HG02763 (cell line): ENCODE measurements around the gene DLG2.

Experiments used
- ATAC-seq: cut with Tn5 transposase; IDR thresholded peaks from one replicate; pipeline ENCODE4 v1.9.1; 2021; ENCODE audit warnings: mild to moderate bottlenecking, moderate library complexity; ENCODE audit not compliant: unreplicated experiment

DLG2 gene

DNA sequence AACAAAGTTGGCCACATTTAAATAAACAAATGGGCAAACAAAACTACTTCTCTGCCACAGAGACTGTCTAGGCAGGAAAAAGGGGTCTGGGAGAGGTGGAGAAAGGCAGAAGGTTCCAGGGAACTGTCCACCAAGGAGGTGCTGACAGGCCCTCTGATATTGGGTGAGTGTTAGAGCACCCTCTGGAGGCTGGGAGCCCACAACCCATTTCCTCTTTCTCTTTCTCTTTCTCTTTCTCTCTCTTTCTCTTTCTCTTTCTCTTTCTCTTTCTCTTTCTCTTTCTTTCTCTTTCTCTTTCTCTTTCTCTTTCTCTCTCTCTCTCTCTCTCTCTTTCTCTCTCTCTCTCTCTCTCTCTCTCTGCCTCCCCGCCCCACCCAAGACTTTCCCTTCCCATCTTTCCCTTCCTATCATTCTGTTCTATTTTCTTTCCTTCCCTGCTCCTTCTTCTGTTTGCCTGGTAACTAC, 912.8 kb downstream of the DLG2 start:
- peak; percentile 78 for ATAC-seq

DNA sequence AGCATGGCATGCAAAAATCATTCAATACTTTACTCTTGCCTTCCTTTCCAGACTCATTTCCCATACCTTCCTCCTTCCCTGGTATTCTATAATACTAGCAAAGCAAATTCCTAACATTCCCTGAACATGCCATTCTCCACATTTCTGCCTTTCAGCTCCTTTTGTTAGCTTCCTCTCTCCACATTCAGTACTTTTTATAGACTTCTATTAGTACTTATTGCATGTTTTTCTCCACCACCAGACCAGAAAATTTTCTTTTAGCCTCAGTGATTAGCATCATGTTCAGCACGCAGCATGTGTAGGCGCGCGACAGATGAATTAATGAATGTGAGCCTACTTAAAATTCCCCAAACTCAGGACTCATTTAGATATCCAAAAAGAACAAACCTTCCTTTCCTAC, 935.3 kb downstream of the DLG2 start:
- no peak for ATAC-seq

- ATAC-seq, result no peak
Observed at GRCh38 chr11:84687433-84687832, 939.7 kb downstream of the DLG2 start.

GRCh38 chr11:84686716-84687115, 940.4 kb downstream of the DLG2 start:
- no peak for ATAC-seq

GRCh38 chr11:84685976-84686375, 941.2 kb downstream of the DLG2 start:
- no peak for ATAC-seq

DNA sequence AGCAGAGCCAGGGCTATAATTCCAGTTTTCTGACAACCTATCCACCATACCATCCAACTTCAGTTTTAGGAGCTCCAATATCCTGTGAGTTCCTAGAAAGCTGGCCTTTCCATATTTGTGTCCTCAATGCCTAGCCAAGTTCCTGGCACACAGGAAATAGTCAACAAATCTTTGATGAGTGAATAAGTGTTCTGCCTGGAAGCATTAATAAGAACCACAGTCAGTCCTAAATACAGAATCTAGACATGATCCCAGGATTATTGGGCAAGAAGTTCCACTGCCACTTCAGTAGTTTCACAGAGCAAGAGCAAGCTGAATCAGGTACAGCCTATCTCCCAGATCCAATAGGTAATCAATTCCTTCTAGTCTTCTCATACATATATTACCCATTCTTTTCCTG, 942.0 kb downstream of the DLG2 start:
- ATAC-seq, result no peak

DNA sequence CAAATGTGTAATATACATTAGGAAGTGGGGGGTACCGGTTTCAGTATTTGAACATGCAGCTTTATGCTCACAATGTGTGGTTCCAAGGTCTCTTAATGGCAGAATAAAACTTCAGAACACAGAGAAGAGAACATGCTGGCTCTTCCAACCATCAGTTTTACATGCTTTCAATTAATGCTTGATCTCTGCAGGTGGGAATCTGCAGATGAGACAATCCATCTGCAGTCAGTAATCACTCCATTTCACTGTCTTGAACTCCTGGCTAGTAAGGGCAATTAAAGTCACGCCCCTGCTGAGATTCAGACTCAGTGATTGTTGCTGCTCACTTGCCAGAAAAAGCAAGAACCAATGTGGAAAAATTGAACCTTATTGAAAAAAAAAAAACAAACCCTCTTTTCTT, 945.7 kb downstream of the DLG2 start:
- no peak for ATAC-seq

GRCh38 chr11:84675396-84676025, 951.6 kb downstream of the DLG2 start:
- no peak for ATAC-seq

GRCh38 chr11:84673753-84674152, 953.4 kb downstream of the DLG2 start:
- ATAC-seq, result no peak

GRCh38 chr11:84671325-84671999, 955.7 kb downstream of the DLG2 start:
- ATAC-seq, result no peak

DNA sequence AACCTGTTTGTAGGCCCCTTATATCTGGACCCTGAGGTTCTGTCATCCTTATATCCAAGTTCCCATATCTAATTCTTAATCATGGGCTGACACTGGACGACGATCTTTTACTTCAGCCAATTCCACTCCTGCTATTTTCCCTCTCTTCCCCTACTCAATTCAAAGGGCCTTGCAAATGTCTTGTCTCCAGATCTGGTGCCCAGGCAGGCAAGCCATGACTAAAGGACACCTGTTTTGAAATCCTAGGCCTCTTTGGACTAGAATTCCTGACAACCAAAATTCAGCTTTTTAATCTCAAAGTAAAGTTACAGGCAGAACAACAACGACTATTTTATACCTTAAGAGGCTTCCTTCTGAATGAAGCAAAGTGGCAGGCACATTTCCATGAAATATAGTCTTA, 963.4 kb downstream of the DLG2 start:
- ATAC-seq, result no peak

- ATAC-seq, result no peak
Observed at GRCh38 chr11:84660257-84660977, 966.7 kb downstream of the DLG2 start.

GRCh38 chr11:84655712-84656111, 971.4 kb downstream of the DLG2 start:
- no peak for ATAC-seq

DNA sequence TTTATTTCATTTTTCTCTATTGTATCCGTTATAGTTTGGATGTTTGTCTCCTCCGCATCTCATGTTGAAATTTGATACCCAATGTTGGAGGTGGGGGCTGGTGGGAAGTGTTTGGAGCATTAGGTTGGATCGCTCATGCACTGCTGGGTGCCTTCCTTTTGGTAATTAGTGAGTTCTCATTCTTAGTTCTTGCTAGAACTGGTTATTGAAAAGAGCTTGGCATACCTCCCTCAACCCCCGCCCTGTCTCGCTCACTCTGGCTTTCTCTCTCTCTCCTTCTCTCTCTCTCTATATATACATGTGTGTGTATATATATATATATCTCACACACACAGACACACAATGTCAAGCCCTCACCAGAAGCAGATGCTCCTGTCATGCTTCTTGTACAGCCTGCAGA, 978.7 kb downstream of the DLG2 start:
- no peak for ATAC-seq

GRCh38 chr11:84645988-84646694, 981.0 kb downstream of the DLG2 start:
- ATAC-seq, result no peak

DNA sequence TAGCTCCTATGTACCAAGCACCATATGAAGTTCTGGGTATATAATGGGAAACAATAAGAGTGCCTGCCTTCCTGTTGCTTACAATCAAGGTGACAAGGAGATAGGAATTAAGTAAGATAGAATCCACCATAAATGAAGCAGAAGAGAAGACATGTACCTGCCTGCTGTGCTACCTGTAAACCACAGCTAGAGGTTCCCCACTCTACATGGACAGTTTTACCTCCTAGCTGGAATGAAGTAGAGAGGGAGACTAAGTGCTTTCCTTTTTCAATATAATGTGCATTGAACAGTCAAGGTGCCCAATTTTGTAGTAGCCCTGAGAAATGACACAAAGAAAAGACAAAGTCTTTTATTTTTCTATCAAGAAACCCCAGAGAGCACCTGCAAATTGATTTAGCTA, 984.6 kb downstream of the DLG2 start:
- ATAC-seq, result no peak

GRCh38 chr11:84634309-84634708, 992.8 kb downstream of the DLG2 start:
- ATAC-seq, result no peak

DNA sequence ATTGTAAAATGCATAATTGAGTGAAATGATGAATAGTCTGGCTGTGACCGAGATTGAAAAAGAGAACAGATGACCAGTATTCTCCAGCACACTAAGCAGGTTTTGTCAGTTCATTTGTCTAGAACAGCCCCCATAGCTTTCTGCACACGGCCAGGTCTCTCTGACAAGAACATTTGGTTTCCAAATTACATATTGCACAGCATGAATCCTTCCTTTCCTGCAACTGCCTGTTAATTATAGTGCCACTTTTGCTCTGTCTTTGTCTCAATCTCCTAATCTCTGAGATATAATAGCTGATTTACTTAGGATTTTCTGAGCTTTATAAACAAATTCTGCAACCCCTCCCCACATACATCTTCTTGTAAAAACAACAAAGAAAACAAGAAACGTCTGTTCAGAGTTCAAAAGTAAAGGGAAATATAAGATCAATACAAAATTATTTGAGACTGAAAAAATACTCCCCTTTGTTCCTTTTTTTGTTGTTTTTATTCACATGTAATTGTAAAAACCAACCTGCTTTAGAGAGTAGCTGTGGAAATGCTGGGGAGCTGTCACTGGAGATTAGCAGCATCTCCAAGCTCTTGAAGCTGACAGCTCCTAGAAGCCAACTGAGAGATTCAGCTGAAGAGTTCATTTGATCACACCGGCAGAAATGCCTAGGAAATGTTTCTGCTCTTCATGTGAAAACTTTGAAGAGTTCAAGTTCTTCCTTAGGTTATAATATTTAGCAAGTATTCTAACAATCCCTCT, 998.1 kb downstream of the DLG2 start:
- ATAC-seq, result no peak

GRCh38 chr11:84626256-84626655, 1000.9 kb downstream of the DLG2 start:
- ATAC-seq, result no peak

- ATAC-seq, result no peak
Observed at GRCh38 chr11:84612645-84613044, 1014.5 kb downstream of the DLG2 start.

- ATAC-seq, result no peak
Observed at GRCh38 chr11:84608837-84609196, 1018.3 kb downstream of the DLG2 start.
